H9 (cell line): ENCODE data around the gene FGF10. TPM values are rescaled to one million over a fixed set of nuclear protein-coding genes. Genes with fewer than 3 reads are reported as not detected.

Source experiments
- DNase-seq: peaks from one replicate; pipeline ENCODE4 v3.0.0-alpha.2; 2017
- H2AFZ ChIP-seq: one replicate; pipeline ENCODE4 v1.6.1; 2013; ENCODE audit warnings: mild to moderate bottlenecking, low read length, control low read depth, moderate library complexity
- H2AK5ac ChIP-seq: 2 replicates; pipeline ENCODE4 v1.6.1; 2013; ENCODE audit warnings: low read length, control low read depth, mixed read lengths; ENCODE audit not compliant: insufficient read length
- H2BK120ac ChIP-seq: one replicate; pipeline ENCODE4 v1.6.1; 2013; ENCODE audit warnings: low read depth, mild to moderate bottlenecking, low read length, control low read depth, inconsistent platforms; ENCODE audit not compliant: poor library complexity, severe bottlenecking
- H2BK12ac ChIP-seq: 2 replicates; pipeline ENCODE4 v1.6.1; 2013; ENCODE audit warnings: low read length, control low read depth, mixed read lengths, low read depth; ENCODE audit not compliant: insufficient read length
- H2BK15ac ChIP-seq: 2 replicates; pipeline ENCODE4 v1.6.1; 2013; ENCODE audit warnings: low read depth, low read length, control low read depth
- H2BK20ac ChIP-seq: one replicate; pipeline ENCODE4 v1.6.1; 2013; ENCODE audit warnings: low read depth, mild to moderate bottlenecking, low read length, control low read depth, inconsistent platforms; ENCODE audit not compliant: poor library complexity, severe bottlenecking
- H2BK5ac ChIP-seq: 2 replicates; pipeline ENCODE4 v1.6.1; 2013; ENCODE audit warnings: low read length, control low read depth, mixed read lengths; ENCODE audit not compliant: insufficient read length
- H3K14ac ChIP-seq: 2 replicates; pipeline ENCODE4 v1.6.1; 2013; ENCODE audit warnings: low read length, control low read depth; ENCODE audit not compliant: insufficient read depth
- H3K18ac ChIP-seq: 2 replicates; pipeline ENCODE4 v1.6.1; 2013; ENCODE audit warnings: low read depth, mild to moderate bottlenecking, mixed read lengths, low read length, control low read depth; ENCODE audit not compliant: insufficient read length
- H3K23ac ChIP-seq: 2 replicates; pipeline ENCODE4 v1.6.1; 2013; ENCODE audit warnings: low read length, control low read depth, mixed read lengths, low read depth; ENCODE audit not compliant: insufficient read length
- H3K23me2 ChIP-seq: 2 replicates; pipeline ENCODE4 v1.6.1; 2013; ENCODE audit warnings: low read depth, mild to moderate bottlenecking, mixed read lengths, low read length, control low read depth; ENCODE audit not compliant: insufficient read length, poor library complexity, severe bottlenecking
- H3K27ac ChIP-seq: 2 replicates; pipeline ENCODE4 v1.5.1; 2013; ENCODE audit warnings: low read length, control low read depth, mixed read lengths, low read depth; ENCODE audit not compliant: insufficient read length
- H3K27me3 ChIP-seq: 2 replicates; pipeline ENCODE4 v1.6.1; 2013; ENCODE audit warnings: low read length, control low read depth, inconsistent platforms; ENCODE audit not compliant: insufficient read depth
- H3K4ac ChIP-seq: 2 replicates; pipeline ENCODE4 v1.6.1; 2013; ENCODE audit warnings: low read depth, mild to moderate bottlenecking, control low read depth, inconsistent platforms, low read length, moderate library complexity
- H3K4me1 ChIP-seq: 2 replicates; pipeline ENCODE4 v1.6.1; 2013; ENCODE audit warnings: low read length, control low read depth, inconsistent platforms; ENCODE audit not compliant: insufficient read depth
- H3K4me2 ChIP-seq: 2 replicates; pipeline ENCODE4 v1.6.1; 2013; ENCODE audit warnings: low read length, control low read depth, mixed read lengths; ENCODE audit not compliant: insufficient read length, insufficient read depth
- H3K56ac ChIP-seq: 2 replicates; pipeline ENCODE4 v1.6.1; 2013; ENCODE audit warnings: low read depth, mild to moderate bottlenecking, mixed read lengths, low read length, control low read depth; ENCODE audit not compliant: insufficient read length
- H3K79me1 ChIP-seq: 2 replicates; pipeline ENCODE4 v1.6.1; 2013; ENCODE audit warnings: low read depth, mild to moderate bottlenecking, moderate library complexity, low read length, control low read depth, inconsistent platforms; ENCODE audit not compliant: insufficient read depth, poor library complexity, severe bottlenecking
- H3K79me2 ChIP-seq: 2 replicates; pipeline ENCODE4 v1.6.1; 2013; ENCODE audit warnings: low read length, control low read depth, inconsistent platforms; ENCODE audit not compliant: insufficient read depth
- H3K9ac ChIP-seq: 2 replicates; pipeline ENCODE4 v1.6.1; 2013; ENCODE audit warnings: low read length, control low read depth, mixed read lengths; ENCODE audit not compliant: insufficient read length; ENCODE audit errors: extremely low read depth
- H3K9me3 ChIP-seq: one replicate; pipeline ENCODE4 v1.6.1; 2013; ENCODE audit warnings: low read depth, low read length, inconsistent platforms; ENCODE audit not compliant: control insufficient read depth
- H3T11ph ChIP-seq: one replicate; pipeline ENCODE4 v1.6.1; 2013; ENCODE audit warnings: mild to moderate bottlenecking, low read length, control low read depth, inconsistent platforms
- H4K20me1 ChIP-seq: one replicate; pipeline ENCODE4 v1.6.1; 2013; ENCODE audit not compliant: control insufficient read depth, insufficient read length, insufficient read depth
- H4K5ac ChIP-seq: 2 replicates; pipeline ENCODE4 v1.6.1; 2013; ENCODE audit warnings: low read depth, mild to moderate bottlenecking, mixed read lengths, low read length, control low read depth; ENCODE audit not compliant: insufficient read length
- H4K8ac ChIP-seq: replicated peaks from 2 replicates; pipeline ENCODE4 v1.6.1; 2013; ENCODE audit warnings: low read length, control low read depth, mixed read lengths, low read depth; ENCODE audit not compliant: insufficient read length
- H4K91ac ChIP-seq: 2 replicates; pipeline ENCODE4 v1.6.1; 2013; ENCODE audit warnings: low read depth, mild to moderate bottlenecking, moderate library complexity, mixed read lengths, low read length, control low read depth; ENCODE audit not compliant: insufficient read length
- H3K27ac Mint-ChIP-seq, 3 experiments: 2 replicates in 2 of 3; 3 replicates in 1 of 3; pipeline ENCODE4 v1.8.0; 2020 to 2021; ENCODE audit warnings: mixed read lengths in 3 of 3, mild to moderate bottlenecking in 1 of 3, moderate library complexity in 1 of 3
- H3K27me3 Mint-ChIP-seq: 2 replicates; pipeline ENCODE4 v1.8.0; 2021; ENCODE audit warnings: low read depth, mild to moderate bottlenecking, moderate library complexity, mixed read lengths
- H3K36me3 Mint-ChIP-seq, 3 experiments: 2 replicates in 2 of 3; 3 replicates in 1 of 3; pipeline ENCODE4 v1.8.0; 2020 to 2021; ENCODE audit warnings: low read depth in 3 of 3, mixed read lengths in 3 of 3; ENCODE audit not compliant: insufficient read depth in 1 of 3
- H3K4me1 Mint-ChIP-seq, 2 experiments: 2 replicates each; pipeline ENCODE4 v1.8.0; 2020; ENCODE audit warnings: mixed read lengths in 2 of 2
- H3K4me3 Mint-ChIP-seq, 2 experiments: 2 replicates in 1 of 2; 3 replicates in 1 of 2; pipeline ENCODE4 v1.8.0; 2020 to 2021; ENCODE audit warnings: mild to moderate bottlenecking in 2 of 2, mixed read lengths in 2 of 2, moderate library complexity in 1 of 2
- H3K9me3 Mint-ChIP-seq, 2 experiments: 2 replicates in 1 of 2; 3 replicates in 1 of 2; pipeline ENCODE4 v1.8.0; 2020; ENCODE audit warnings: mild to moderate bottlenecking in 2 of 2, mixed read lengths in 2 of 2, moderate library complexity in 1 of 2
- total RNA-seq: library from RNA; stranded (reverse); gene quantifications from 2 replicates; pipeline ENCODE4 v1.2.1, GENCODE V29; 2021
- TF ChIP-seq, protein P1 (sequence below): fragments of 200-600 bp; sonication (generic); conservative IDR thresholded peaks from 3 replicates; pipeline ENCODE4 v1.8.0; 2021; ENCODE audit warnings: antibody characterized with exemption, mild to moderate bottlenecking

FGF10 gene
- total RNA-seq, 1 experiment from 2014 or later = not detected

DNA sequence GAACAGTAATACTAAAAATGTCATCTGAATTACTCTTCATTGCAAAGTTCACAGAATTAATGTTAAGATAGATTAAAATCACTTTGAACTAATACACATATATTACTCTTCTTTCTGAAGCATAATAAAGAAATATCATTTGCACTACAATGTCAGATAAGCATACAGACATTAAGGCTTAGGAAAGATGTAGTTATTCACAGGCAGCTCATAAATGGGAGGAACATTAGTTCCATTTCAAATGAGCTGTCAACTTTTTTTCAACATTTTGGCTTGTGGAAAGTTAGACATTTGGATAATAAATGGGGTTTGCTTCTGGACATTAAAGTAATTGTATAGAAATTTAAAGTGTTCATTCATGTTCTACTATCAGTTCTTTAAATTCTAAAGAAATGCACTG is 6.3 kb downstream of the FGF10 start:
- H3K9me3 Mint-ChIP-seq = no peaks in the 10 kb centered on the region
- H3K4me1 ChIP-seq = no peaks in the 10 kb centered on the region; the same call in 1 of the 2 replicates
- no peak for DNase-seq
- no peak overlapping the region for H2BK15ac ChIP-seq
- H4K20me1 ChIP-seq = no peaks in the 10 kb centered on the region
- no peak overlapping the region for H2BK5ac ChIP-seq
- no peaks in the 10 kb centered on the region for H3K79me2 ChIP-seq
- H3T11ph ChIP-seq = no peak overlapping the region
- no peak overlapping the region for H4K91ac ChIP-seq
- no peak overlapping the region for H3K4me2 ChIP-seq
- TF ChIP-seq, protein P1, sequence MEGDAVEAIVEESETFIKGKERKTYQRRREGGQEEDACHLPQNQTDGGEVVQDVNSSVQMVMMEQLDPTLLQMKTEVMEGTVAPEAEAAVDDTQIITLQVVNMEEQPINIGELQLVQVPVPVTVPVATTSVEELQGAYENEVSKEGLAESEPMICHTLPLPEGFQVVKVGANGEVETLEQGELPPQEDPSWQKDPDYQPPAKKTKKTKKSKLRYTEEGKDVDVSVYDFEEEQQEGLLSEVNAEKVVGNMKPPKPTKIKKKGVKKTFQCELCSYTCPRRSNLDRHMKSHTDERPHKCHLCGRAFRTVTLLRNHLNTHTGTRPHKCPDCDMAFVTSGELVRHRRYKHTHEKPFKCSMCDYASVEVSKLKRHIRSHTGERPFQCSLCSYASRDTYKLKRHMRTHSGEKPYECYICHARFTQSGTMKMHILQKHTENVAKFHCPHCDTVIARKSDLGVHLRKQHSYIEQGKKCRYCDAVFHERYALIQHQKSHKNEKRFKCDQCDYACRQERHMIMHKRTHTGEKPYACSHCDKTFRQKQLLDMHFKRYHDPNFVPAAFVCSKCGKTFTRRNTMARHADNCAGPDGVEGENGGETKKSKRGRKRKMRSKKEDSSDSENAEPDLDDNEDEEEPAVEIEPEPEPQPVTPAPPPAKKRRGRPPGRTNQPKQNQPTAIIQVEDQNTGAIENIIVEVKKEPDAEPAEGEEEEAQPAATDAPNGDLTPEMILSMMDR = no peak
- no peak overlapping the region for H4K8ac ChIP-seq
- H3K27me3 ChIP-seq = peaks cover 9% of the 10 kb centered on the region; the same call in 1 of the 2 replicates
- H3K4ac ChIP-seq = no peak overlapping the region
- H3K56ac ChIP-seq = no peak overlapping the region
- peaks cover 2% of the 10 kb centered on the region for H3K23me2 ChIP-seq
- no peak overlapping the region for H3K9ac ChIP-seq
- H3K4me1 Mint-ChIP-seq = peaks cover 9 to 10% of the 10 kb centered on the region in 2 experiments
- H3K36me3 Mint-ChIP-seq = no peaks in the 10 kb centered on the region
- H3K14ac ChIP-seq = no peak overlapping the region
- no peak overlapping the region for H2AK5ac ChIP-seq
- no peaks in the 10 kb centered on the region for H3K9me3 ChIP-seq
- no peak overlapping the region for H3K4me3 Mint-ChIP-seq
- H3K18ac ChIP-seq = no peak overlapping the region
- no peak overlapping the region for H3K23ac ChIP-seq
- H2AFZ ChIP-seq = no peak overlapping the region
- H2BK20ac ChIP-seq = no peak overlapping the region
- H3K27ac ChIP-seq = no peak overlapping the region
- no peak overlapping the region for H4K5ac ChIP-seq
- peaks cover 23% of the 10 kb centered on the region for H3K27me3 Mint-ChIP-seq
- no peak overlapping the region for H2BK12ac ChIP-seq
- no peak overlapping the region for H2BK120ac ChIP-seq
- H3K79me1 ChIP-seq = no peaks in the 10 kb centered on the region
- H3K27ac Mint-ChIP-seq = no peak overlapping the region
